NCI-H1105 (cell line): Measurements from ENCODE around the gene ZSWIM2.
"Not testable (repeated sequence)": the region's sequence is repeated elsewhere in the genome, so short reads cannot be mapped to it uniquely, and the experiment has no call there.

Source experiments
- DNase-seq: peaks from one replicate; lab custom pipeline; 2025; lab: John Stamatoyannopoulos, UW

The ZSWIM2 gene

DNA sequence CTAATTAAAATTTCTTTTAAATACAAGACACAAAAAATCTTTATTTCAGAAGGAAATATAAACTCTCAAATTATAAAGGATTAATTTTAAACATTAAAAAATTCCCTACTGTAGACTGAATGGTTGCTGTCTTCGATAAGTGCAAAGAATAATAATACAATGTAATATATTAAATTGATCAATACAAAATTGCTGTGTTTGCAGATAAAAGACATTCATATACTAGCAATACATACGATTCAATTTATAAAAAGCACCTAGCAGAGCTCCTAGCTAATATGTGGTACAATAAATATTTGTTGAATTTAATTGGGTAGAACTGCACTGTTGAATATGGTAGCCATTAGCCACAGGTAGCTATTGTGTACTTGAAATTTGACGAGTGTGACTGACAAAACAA is 6.6 kb downstream of the ZSWIM2 start:
- DNase-seq = no peak

- DNase-seq = no peak
Observed at GRCh38 chr2:186841940-186842339, 7.0 kb downstream of the ZSWIM2 start.

- no peak for DNase-seq
Observed at GRCh38 chr2:186835628-186836027, 13.3 kb downstream of the ZSWIM2 start.

DNA sequence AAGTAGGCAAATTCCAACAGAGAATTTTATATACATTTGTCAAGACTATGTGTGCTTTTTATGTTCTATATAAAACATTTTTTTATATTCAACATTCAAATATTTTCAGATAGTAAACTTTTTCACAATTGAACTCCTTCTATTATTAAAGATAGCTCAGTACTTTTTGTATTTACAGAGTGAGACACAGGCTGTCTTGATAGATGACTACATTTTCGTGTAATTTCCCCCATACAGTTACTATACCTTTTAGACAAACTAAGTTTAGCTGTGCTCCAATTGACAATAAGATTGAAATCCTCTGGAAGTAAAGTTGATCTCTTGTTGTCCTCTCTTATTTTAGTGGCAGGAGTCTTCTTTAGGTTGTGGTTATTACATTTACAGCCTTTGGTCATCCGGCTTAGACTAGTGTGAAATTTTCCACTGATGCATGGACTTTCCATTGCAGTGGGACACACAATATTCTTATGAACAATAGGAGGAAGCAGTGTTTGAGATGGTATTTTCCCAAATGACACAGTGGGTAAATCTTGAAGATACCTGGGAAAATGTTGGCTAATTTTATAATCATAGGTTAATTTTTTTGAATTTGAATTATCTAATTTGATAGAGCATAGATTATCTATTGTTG is 21.0 kb downstream of the ZSWIM2 start:
- DNase-seq = no peak

DNA sequence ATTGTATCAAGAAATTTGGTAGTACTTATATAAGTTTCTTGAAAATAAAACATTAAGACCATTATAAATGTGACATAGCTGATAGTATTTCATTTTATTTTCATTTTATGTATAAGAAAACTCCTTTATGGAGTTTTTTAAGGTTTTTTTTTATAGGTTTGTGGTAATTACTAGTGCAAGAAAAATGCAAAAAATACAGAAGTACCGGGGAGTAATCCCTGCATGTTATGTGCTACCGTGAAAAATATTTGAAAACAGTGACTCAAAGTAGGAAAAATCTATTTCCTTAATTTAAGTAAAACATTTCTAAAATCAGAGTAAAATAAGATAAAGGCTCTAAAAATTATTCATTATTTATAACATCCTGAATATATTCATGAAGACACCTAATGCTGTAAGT is 21.6 kb downstream of the ZSWIM2 start:
- no peak for DNase-seq

- no peak for DNase-seq
Observed at GRCh38 chr2:186822323-186822722, 26.6 kb downstream of the ZSWIM2 start.

DNA sequence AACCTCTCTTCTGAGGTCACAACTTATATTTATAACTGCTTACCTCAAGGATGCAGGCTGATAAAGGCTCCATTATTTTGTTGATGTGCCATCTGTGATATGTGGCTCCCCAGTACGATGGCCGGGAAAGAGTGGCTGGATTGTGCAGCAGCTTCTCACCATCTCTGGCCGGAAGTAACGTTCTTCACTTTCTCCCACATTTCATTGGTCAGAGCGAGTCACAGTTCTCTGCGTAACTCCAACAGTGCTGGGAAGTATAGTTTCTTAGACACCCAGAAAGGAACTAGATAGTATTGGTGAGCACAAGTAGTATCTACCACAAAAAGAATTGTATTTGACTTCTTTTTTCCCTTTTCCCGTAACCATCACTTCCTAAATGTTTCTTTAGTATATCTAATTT is 28.7 kb downstream of the ZSWIM2 start:
- DNase-seq = no peak

DNA sequence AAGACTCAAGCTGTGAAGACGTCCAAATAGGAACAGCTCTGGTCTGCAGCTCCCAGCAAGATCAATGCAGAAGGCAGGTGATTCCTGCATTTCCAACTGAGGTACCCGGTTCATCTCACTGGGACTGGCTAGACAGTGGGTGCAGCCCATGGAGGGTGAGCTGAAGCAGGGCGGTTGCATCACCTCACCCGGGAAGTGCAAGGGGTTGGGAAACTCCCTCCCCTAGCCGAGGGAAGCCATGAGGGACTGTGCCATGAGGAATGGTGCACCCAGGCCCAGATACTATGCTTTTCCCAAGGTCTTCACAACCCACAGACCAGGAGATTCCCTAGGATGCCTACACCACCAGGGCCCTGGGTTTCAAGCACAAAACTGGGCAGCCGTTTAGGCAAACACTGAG is 37.2 kb downstream of the ZSWIM2 start:
- DNase-seq = not testable (repeated sequence)

GRCh38 chr2:186806591-186806990 is 42.4 kb downstream of the ZSWIM2 start:
- no peak for DNase-seq

GRCh38 chr2:186798604-186799003 is 50.4 kb downstream of the ZSWIM2 start:
- DNase-seq = not testable (repeated sequence)

DNA sequence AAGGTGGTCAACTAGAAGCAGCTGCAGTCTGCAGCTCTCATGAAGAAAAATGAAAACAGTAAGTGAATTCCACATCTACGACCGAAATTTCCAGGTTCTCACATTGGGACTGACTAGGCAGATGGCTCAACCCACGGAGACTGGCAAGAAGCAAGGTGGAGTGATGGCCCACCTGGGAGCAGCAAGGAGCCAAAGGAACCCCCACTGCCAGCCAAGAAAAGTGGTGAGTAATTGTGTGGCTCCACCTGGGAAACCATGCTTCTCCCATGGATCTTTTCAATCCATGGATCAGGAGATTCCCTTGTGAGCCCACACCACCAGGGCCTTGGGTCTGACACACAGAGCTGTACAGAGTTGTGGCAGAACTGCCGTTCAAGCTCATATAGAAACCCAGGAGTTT is 64.0 kb downstream of the ZSWIM2 start:
- DNase-seq = no peak

DNA sequence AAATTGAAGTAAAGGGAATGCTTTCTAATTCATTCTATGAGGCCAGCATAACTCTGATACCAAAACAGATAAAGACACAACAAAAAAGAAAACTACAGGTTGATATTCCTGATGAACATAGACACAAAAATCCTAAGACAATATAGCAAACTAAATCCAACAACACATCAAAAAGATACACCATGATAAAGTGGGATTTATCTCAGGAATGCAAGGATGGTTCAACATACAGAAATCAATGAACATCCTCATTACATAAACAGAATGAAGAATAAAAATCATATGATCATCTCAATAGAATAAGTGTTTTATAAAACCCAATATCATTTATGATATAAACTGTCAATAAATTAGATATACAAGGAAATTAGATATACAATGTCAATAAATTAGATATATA is 65.7 kb downstream of the ZSWIM2 start:
- no peak for DNase-seq

DNA sequence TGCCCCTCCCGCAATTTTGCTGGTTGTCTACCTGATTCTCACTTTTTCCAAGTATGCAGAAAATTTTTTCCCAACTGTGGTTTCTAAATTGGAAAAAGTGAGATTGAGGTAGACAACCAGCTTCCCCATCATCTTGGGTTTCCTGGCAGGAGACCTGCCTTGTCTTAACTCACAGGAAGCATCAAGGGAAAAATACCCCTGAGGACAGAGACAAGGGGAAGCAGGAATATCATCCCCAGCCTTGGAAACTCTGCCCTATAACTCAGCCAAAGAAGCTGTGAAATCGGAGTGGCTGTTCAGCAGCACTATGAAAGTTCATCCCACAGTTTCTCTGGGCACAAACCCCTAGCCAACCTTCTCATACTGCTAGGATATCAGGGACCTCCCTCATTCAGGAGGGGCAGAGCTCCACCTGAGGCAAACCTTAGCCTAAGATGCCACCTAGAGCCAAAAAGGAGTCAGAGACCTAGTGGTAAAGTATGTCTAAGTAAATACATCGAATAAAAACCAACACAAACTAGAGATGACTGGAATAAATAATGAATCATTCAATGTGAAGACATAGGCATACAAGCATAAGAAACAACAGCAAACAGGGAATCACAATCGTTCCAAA is 68.2 kb downstream of the ZSWIM2 start:
- DNase-seq = no peak
